NOMO-1 treated with dmso at 0.1 percent for 144 hours (cell line): ENCODE measurements around the gene ZNF212.

Experiments
- DNase-seq: peaks from one replicate; lab custom pipeline; 2025; ENCODE audit not compliant: unreplicated experiment; lab: John Stamatoyannopoulos, UW

Gene ZNF212

GRCh38 chr7:149284850-149285585 lies 45.6 kb downstream of the ZNF212 start:
- DNase-seq = no peak

- no peak for DNase-seq
Observed at GRCh38 chr7:149285603-149286002, 46.2 kb downstream of the ZNF212 start.

- DNase-seq = no peak
Observed at GRCh38 chr7:149286811-149287400, 47.5 kb downstream of the ZNF212 start.

- no peak for DNase-seq
Observed at GRCh38 chr7:149287622-149288021, 48.2 kb downstream of the ZNF212 start.

GRCh38 chr7:149289262-149289661 lies 49.8 kb downstream of the ZNF212 start:
- DNase-seq = no peak

GRCh38 chr7:149289856-149290255 lies 50.4 kb downstream of the ZNF212 start:
- DNase-seq = no peak

- DNase-seq = no peak
Observed at GRCh38 chr7:149291036-149291780, 51.8 kb downstream of the ZNF212 start.

GRCh38 chr7:149291781-149292461 lies 52.5 kb downstream of the ZNF212 start:
- no peak for DNase-seq

GRCh38 chr7:149292462-149292823 lies 53.0 kb downstream of the ZNF212 start:
- DNase-seq = no peak

GRCh38 chr7:149293338-149293737 lies 53.9 kb downstream of the ZNF212 start:
- DNase-seq = no peak

GRCh38 chr7:149293946-149294633 lies 54.6 kb downstream of the ZNF212 start:
- DNase-seq = no peak

- DNase-seq = no peak
Observed at GRCh38 chr7:149294634-149295480, 55.4 kb downstream of the ZNF212 start.

GRCh38 chr7:149295481-149295850 lies 56.0 kb downstream of the ZNF212 start:
- DNase-seq = no peak

GRCh38 chr7:149296368-149296767 lies 56.9 kb downstream of the ZNF212 start:
- no peak for DNase-seq

GRCh38 chr7:149297034-149297755 lies 57.7 kb downstream of the ZNF212 start:
- no peak for DNase-seq

- no peak for DNase-seq
Observed at GRCh38 chr7:149300620-149301285, 61.3 kb downstream of the ZNF212 start.

- DNase-seq = no peak
Observed at GRCh38 chr7:149302222-149302621, 62.8 kb downstream of the ZNF212 start.

GRCh38 chr7:149302865-149303264 lies 63.4 kb downstream of the ZNF212 start:
- no peak for DNase-seq

- DNase-seq = no peak
Observed at GRCh38 chr7:149304006-149304405, 64.6 kb downstream of the ZNF212 start.
